ENCODE data around the gene TMEM86B. TPM values are rescaled to one million over a fixed set of nuclear protein-coding genes. Genes with fewer than 3 reads are reported as not detected.

The TMEM86B gene
- polyA plus RNA-seq: 69.0 TPM
- long read RNA-seq, donor 1, transcript TMEM86B-203 (2 exons, 1,508 nt): minor isoform, 11 of 30 reads
- long read RNA-seq, donor 1, transcript TMEM86B-201 (3 exons, 1,637 nt): major isoform, 13 of 30 reads
- long read RNA-seq, donor 1, transcript TMEM86B-202 (1 exons, 2,034 nt): minor isoform, 6 of 30 reads
- long read RNA-seq, donor 1, partial matches to known transcripts: 0 of 30 reads
- long read RNA-seq, donor 1, other reads (novel, unspliced or antisense): 0 of 30 reads
- long read RNA-seq, donor 2, transcript TMEM86B-202 (1 exons, 2,034 nt): minor isoform, 16 of 81 reads
- long read RNA-seq, donor 2, transcript TMEM86B-203 (2 exons, 1,508 nt): minor isoform, 25 of 81 reads
- long read RNA-seq, donor 2, transcript TMEM86B-201 (3 exons, 1,637 nt): major isoform, 40 of 81 reads
- long read RNA-seq, donor 2, partial matches to known transcripts: 0 of 81 reads
- long read RNA-seq, donor 2, other reads (novel, unspliced or antisense): 0 of 81 reads
- long read RNA-seq, donor 3, transcript TMEM86B-202 (1 exons, 2,034 nt): minor isoform, 21 of 132 reads
- long read RNA-seq, donor 3, transcript TMEM86B-203 (2 exons, 1,508 nt): minor isoform, 51 of 132 reads
- long read RNA-seq, donor 3, transcript TMEM86B-201 (3 exons, 1,637 nt): major isoform, 60 of 132 reads
- long read RNA-seq, donor 3, partial matches to known transcripts: 0 of 132 reads
- long read RNA-seq, donor 3, other reads (novel, unspliced or antisense): 0 of 132 reads
- long read RNA-seq, donor 4, transcript TMEM86B-203 (2 exons, 1,508 nt): minor isoform, 5 of 11 reads
- long read RNA-seq, donor 4, transcript TMEM86B-201 (3 exons, 1,637 nt): major isoform, 6 of 11 reads
- long read RNA-seq, donor 4, partial matches to known transcripts: 0 of 11 reads
- long read RNA-seq, donor 4, other reads (novel, unspliced or antisense): 0 of 11 reads
- long read RNA-seq, donor 5, partial matches to known transcripts: 0 of 2 reads
- long read RNA-seq, donor 5, other reads (novel, unspliced or antisense): 0 of 2 reads
- long read RNA-seq, donor 6, transcript TMEM86B-201 (3 exons, 1,637 nt): major isoform, 23 of 59 reads
- long read RNA-seq, donor 6, transcript TMEM86B-202 (1 exons, 2,034 nt): minor isoform, 13 of 59 reads
- long read RNA-seq, donor 6, transcript TMEM86B-203 (2 exons, 1,508 nt): major isoform, 23 of 59 reads
- long read RNA-seq, donor 6, partial matches to known transcripts: 0 of 59 reads
- long read RNA-seq, donor 6, other reads (novel, unspliced or antisense): 0 of 59 reads
- long read RNA-seq, donor 7, partial matches to known transcripts: 0 of 3 reads
- long read RNA-seq, donor 7, other reads (novel, unspliced or antisense): 0 of 3 reads
- long read RNA-seq, donor 8, transcript TMEM86B-202 (1 exons, 2,034 nt): minor isoform, 13 of 94 reads
- long read RNA-seq, donor 8, transcript TMEM86B-201 (3 exons, 1,637 nt): major isoform, 52 of 94 reads
- long read RNA-seq, donor 8, transcript TMEM86B-203 (2 exons, 1,508 nt): minor isoform, 29 of 94 reads
- long read RNA-seq, donor 8, partial matches to known transcripts: 0 of 94 reads
- long read RNA-seq, donor 8, other reads (novel, unspliced or antisense): 0 of 94 reads
- long read RNA-seq, donor 9, transcript TMEM86B-203 (2 exons, 1,508 nt): minor isoform, 14 of 47 reads
- long read RNA-seq, donor 9, transcript TMEM86B-202 (1 exons, 2,034 nt): minor isoform, 9 of 47 reads
- long read RNA-seq, donor 9, transcript TMEM86B-201 (3 exons, 1,637 nt): major isoform, 24 of 47 reads
- long read RNA-seq, donor 9, partial matches to known transcripts: 0 of 47 reads
- long read RNA-seq, donor 9, other reads (novel, unspliced or antisense): 0 of 47 reads
- long read RNA-seq, donor 10, transcript TMEM86B-203 (2 exons, 1,508 nt): minor isoform, 17 of 54 reads
- long read RNA-seq, donor 10, transcript TMEM86B-202 (1 exons, 2,034 nt): minor isoform, 7 of 54 reads
- long read RNA-seq, donor 10, transcript TMEM86B-201 (3 exons, 1,637 nt): major isoform, 30 of 54 reads
- long read RNA-seq, donor 10, partial matches to known transcripts: 0 of 54 reads
- long read RNA-seq, donor 10, other reads (novel, unspliced or antisense): 0 of 54 reads
- long read RNA-seq, donor 11, transcript TMEM86B-203 (2 exons, 1,508 nt): minor isoform, 10 of 51 reads
- long read RNA-seq, donor 11, transcript TMEM86B-202 (1 exons, 2,034 nt): minor isoform, 10 of 51 reads
- long read RNA-seq, donor 11, transcript TMEM86B-201 (3 exons, 1,637 nt): major isoform, 31 of 51 reads
- long read RNA-seq, donor 11, partial matches to known transcripts: 0 of 51 reads
- long read RNA-seq, donor 11, other reads (novel, unspliced or antisense): 0 of 51 reads

GRCh38 chr19:55228403-55229031 lies at the start of gene TMEM86B:
Gene TMEM86B (minus strand): TSS chr19:55228763. CDS start chr19:55228741, 22 bp downstream.
- peak; percentile 87 to 93 for DNase-seq
- H3K9me3 ChIP-seq (ENCODE audit: control insufficient read depth, low read depth, low read length): peaks cover 5% of the 10 kb centered on the region
- peaks cover 60% of the 10 kb centered on the region for H3K4me1 ChIP-seq (ENCODE audit: control insufficient read depth, insufficient read depth, low read length)
- peak within 1 kb of the TSS; percentile 75 for H3K4me3 ChIP-seq (ENCODE audit: low read length)
- peak within 1 kb of the TSS; percentile 86 for H3K27ac ChIP-seq (ENCODE audit: low read length)
- no peaks in the 10 kb centered on the region for H3K27me3 ChIP-seq (ENCODE audit: control insufficient read depth, insufficient read depth, low read length)
- WGBS (ENCODE audit: insufficient coverage, low lambda C conversion rate): no CpG with 5 or more reads among the region's 12 CpGs
- H3K36me3 ChIP-seq (ENCODE audit: control insufficient read depth, insufficient read depth, low read length): peaks cover 63% of the 10 kb centered on the region

- no CpG with 5 or more reads among the region's 17 CpGs for WGBS (ENCODE audit: insufficient coverage, low lambda C conversion rate)
- peaks cover 34% of the 10 kb centered on the region for H3K36me3 ChIP-seq (ENCODE audit: control insufficient read depth, insufficient read depth, low read length)
Measured at GRCh38 chr19:55277494-55277893, 48.9 kb upstream of the TMEM86B start.

GRCh38 chr19:55276720-55277430 lies 48.3 kb upstream of the TMEM86B start:
- no peaks in the 10 kb centered on the region for H3K9me3 ChIP-seq (ENCODE audit: control insufficient read depth, low read depth, low read length)
- WGBS (ENCODE audit: insufficient coverage, low lambda C conversion rate): no CpG with 5 or more reads among the region's 15 CpGs
- H3K4me3 ChIP-seq (ENCODE audit: low read length): no peak overlapping the region
- DNase-seq: no peak
- H3K27me3 ChIP-seq (ENCODE audit: control insufficient read depth, insufficient read depth, low read length): no peaks in the 10 kb centered on the region
- peaks cover 18% of the 10 kb centered on the region for H3K4me1 ChIP-seq (ENCODE audit: control insufficient read depth, insufficient read depth, low read length)
- peaks cover 39% of the 10 kb centered on the region for H3K36me3 ChIP-seq (ENCODE audit: control insufficient read depth, insufficient read depth, low read length)
- H3K27ac ChIP-seq (ENCODE audit: low read length): no peak overlapping the region

More at GRCh38 chr19:55277494-55277893, 48.9 kb upstream of the TMEM86B start:
- DNase-seq: no peak
- H3K4me1 ChIP-seq (ENCODE audit: control insufficient read depth, insufficient read depth, low read length): peaks cover 18% of the 10 kb centered on the region
- H3K9me3 ChIP-seq (ENCODE audit: control insufficient read depth, low read depth, low read length): no peaks in the 10 kb centered on the region
- H3K27me3 ChIP-seq (ENCODE audit: control insufficient read depth, insufficient read depth, low read length): no peaks in the 10 kb centered on the region
- no peak overlapping the region for H3K27ac ChIP-seq (ENCODE audit: low read length)
- H3K4me3 ChIP-seq (ENCODE audit: low read length): no peak overlapping the region

GRCh38 chr19:55275851-55276719 lies 47.5 kb upstream of the TMEM86B start:
- peaks cover 39% of the 10 kb centered on the region for H3K36me3 ChIP-seq (ENCODE audit: control insufficient read depth, insufficient read depth, low read length)
- H3K27ac ChIP-seq (ENCODE audit: low read length): no peak overlapping the region

GRCh38 chr19:55273978-55274707 lies 45.6 kb upstream of the TMEM86B start:
- Histone ChIP-seq H3K4me1 (ENCODE audit: control insufficient read depth, insufficient read depth, low read length) (peaks cover 4% of the 10 kb centered on the region), H3K27me3 (ENCODE audit: control insufficient read depth, insufficient read depth, low read length) (no peaks in the 10 kb centered on the region), H3K27ac (ENCODE audit: low read length) (no peak overlapping the region), H3K36me3 (ENCODE audit: control insufficient read depth, insufficient read depth, low read length) (peaks cover 39% of the 10 kb centered on the region), H3K9me3 (ENCODE audit: control insufficient read depth, low read depth, low read length) (no peaks in the 10 kb centered on the region), H3K4me3 (ENCODE audit: low read length) (no peak overlapping the region)
- no peak for DNase-seq
- WGBS (ENCODE audit: insufficient coverage, low lambda C conversion rate): no CpG with 5 or more reads among the region's 36 CpGs

More at GRCh38 chr19:55275851-55276719, 47.5 kb upstream of the TMEM86B start:
- Histone ChIP-seq H3K9me3 (ENCODE audit: control insufficient read depth, low read depth, low read length) (no peaks in the 10 kb centered on the region), H3K27me3 (ENCODE audit: control insufficient read depth, insufficient read depth, low read length) (no peaks in the 10 kb centered on the region), H3K4me3 (ENCODE audit: low read length) (no peak overlapping the region), H3K4me1 (ENCODE audit: control insufficient read depth, insufficient read depth, low read length) (peaks cover 12% of the 10 kb centered on the region)
- 83% methylated on average over 1 of the region's 17 CpGs for WGBS (ENCODE audit: insufficient coverage, low lambda C conversion rate)
- DNase-seq: no peak

- Histone ChIP-seq H3K4me3 (ENCODE audit: low read length) (no peak overlapping the region), H3K36me3 (ENCODE audit: control insufficient read depth, insufficient read depth, low read length) (peaks cover 34% of the 10 kb centered on the region), H3K27me3 (ENCODE audit: control insufficient read depth, insufficient read depth, low read length) (no peaks in the 10 kb centered on the region), H3K4me1 (ENCODE audit: control insufficient read depth, insufficient read depth, low read length) (no peaks in the 10 kb centered on the region), H3K9me3 (ENCODE audit: control insufficient read depth, low read depth, low read length) (no peaks in the 10 kb centered on the region), H3K27ac (ENCODE audit: low read length) (no peak overlapping the region)
- DNase-seq: no peak
- WGBS (ENCODE audit: insufficient coverage, low lambda C conversion rate): 100% methylated on average over 2 of the region's 18 CpGs
Measured at GRCh38 chr19:55272142-55272541, 43.6 kb upstream of the TMEM86B start.

GRCh38 chr19:55270172-55270942 lies 41.8 kb upstream of the TMEM86B start:
- H3K27ac ChIP-seq (ENCODE audit: low read length): no peak overlapping the region
- no CpG with 5 or more reads among the region's 25 CpGs for WGBS (ENCODE audit: insufficient coverage, low lambda C conversion rate)
- no peak for DNase-seq

More at GRCh38 chr19:55270172-55270942, 41.8 kb upstream of the TMEM86B start:
- Histone ChIP-seq H3K4me1 (ENCODE audit: control insufficient read depth, insufficient read depth, low read length) (no peaks in the 10 kb centered on the region), H3K36me3 (ENCODE audit: control insufficient read depth, insufficient read depth, low read length) (peaks cover 24% of the 10 kb centered on the region), H3K27me3 (ENCODE audit: control insufficient read depth, insufficient read depth, low read length) (no peaks in the 10 kb centered on the region), H3K9me3 (ENCODE audit: control insufficient read depth, low read depth, low read length) (no peaks in the 10 kb centered on the region), H3K4me3 (ENCODE audit: low read length) (no peak overlapping the region)
